DND-41 (cell line): ENCODE data around the gene R3HDM1.

Experiments
- ATAC-seq: fragments of 200-7000 bp; cut with Tn5 transposase; 3 replicates; pipeline ENCODE4 v1.9.1; 2021; ENCODE audit warnings: low read depth; ENCODE audit not compliant: insufficient read depth
- DNase-seq: peaks from one replicate; pipeline ENCODE4 v3.0.0-alpha.2; 2020
- H2AFZ ChIP-seq: 2 replicates; pipeline ENCODE4 v1.6.0; 2012; ENCODE audit warnings: low read depth, low read length
- H3K27ac ChIP-seq: 2 replicates; pipeline ENCODE4 v1.5.1; 2012; ENCODE audit warnings: low read length, inconsistent platforms
- H3K27me3 ChIP-seq: fragments of 200-600 bp; sonication (generic); 2 replicates; pipeline ENCODE4 v1.6.0; 2012; ENCODE audit warnings: low read length, mild to moderate bottlenecking, inconsistent platforms; ENCODE audit not compliant: insufficient read depth, poor library complexity
- H3K36me3 ChIP-seq: 2 replicates; pipeline ENCODE4 v1.5.1; 2012; ENCODE audit warnings: low read length, inconsistent platforms; ENCODE audit not compliant: insufficient read depth
- H3K4me1 ChIP-seq: 2 replicates; pipeline ENCODE4 v1.5.1; 2012; ENCODE audit warnings: mild to moderate bottlenecking, low read length; ENCODE audit not compliant: insufficient read depth
- H3K4me2 ChIP-seq: 2 replicates; pipeline ENCODE4 v1.6.0; 2012; ENCODE audit warnings: mild to moderate bottlenecking, moderate library complexity, low read length, inconsistent platforms; ENCODE audit not compliant: insufficient read depth
- H3K4me3 ChIP-seq, 2 experiments: fragments of 200-600 bp in 1 of 2; shearing (Covaris generic) in 1 of 2; 2 replicates each; pipeline ENCODE4 v1.5.1; 2012 to 2016; ENCODE audit warnings: inconsistent platforms in 2 of 2, low read length in 2 of 2, mild to moderate bottlenecking in 2 of 2, low read depth in 1 of 2, moderate library complexity in 1 of 2
- H3K79me2 ChIP-seq: 2 replicates; pipeline ENCODE4 v1.6.0; 2012; ENCODE audit warnings: low read length, inconsistent platforms; ENCODE audit not compliant: insufficient read depth
- H3K9ac ChIP-seq: 2 replicates; pipeline ENCODE4 v1.6.0; 2012; ENCODE audit warnings: low read depth, mild to moderate bottlenecking, inconsistent platforms, low read length, moderate library complexity
- H3K9me3 ChIP-seq: 2 replicates; pipeline ENCODE4 v1.5.1; 2012; ENCODE audit warnings: low read length, moderate library complexity, mild to moderate bottlenecking, inconsistent platforms; ENCODE audit not compliant: insufficient read depth, severe bottlenecking
- H4K20me1 ChIP-seq: 2 replicates; pipeline ENCODE4 v1.6.0; 2012; ENCODE audit warnings: low read length; ENCODE audit not compliant: insufficient read depth
- CTCF ChIP-seq: IDR thresholded peaks from 2 replicates; pipeline ENCODE4 v1.5.1; 2012; ENCODE audit warnings: borderline replicate concordance, low read length, moderate library complexity, mild to moderate bottlenecking; ENCODE audit not compliant: poor library complexity, severe bottlenecking; ENCODE audit errors: extremely low read depth
- EZH2 ChIP-seq: IDR thresholded peaks from 3 replicates; pipeline ENCODE4 v1.6.1; 2012; ENCODE audit warnings: borderline replicate concordance, low read depth, mild to moderate bottlenecking, moderate library complexity, low read length, inconsistent platforms; ENCODE audit not compliant: severe bottlenecking

Gene R3HDM1

DNA sequence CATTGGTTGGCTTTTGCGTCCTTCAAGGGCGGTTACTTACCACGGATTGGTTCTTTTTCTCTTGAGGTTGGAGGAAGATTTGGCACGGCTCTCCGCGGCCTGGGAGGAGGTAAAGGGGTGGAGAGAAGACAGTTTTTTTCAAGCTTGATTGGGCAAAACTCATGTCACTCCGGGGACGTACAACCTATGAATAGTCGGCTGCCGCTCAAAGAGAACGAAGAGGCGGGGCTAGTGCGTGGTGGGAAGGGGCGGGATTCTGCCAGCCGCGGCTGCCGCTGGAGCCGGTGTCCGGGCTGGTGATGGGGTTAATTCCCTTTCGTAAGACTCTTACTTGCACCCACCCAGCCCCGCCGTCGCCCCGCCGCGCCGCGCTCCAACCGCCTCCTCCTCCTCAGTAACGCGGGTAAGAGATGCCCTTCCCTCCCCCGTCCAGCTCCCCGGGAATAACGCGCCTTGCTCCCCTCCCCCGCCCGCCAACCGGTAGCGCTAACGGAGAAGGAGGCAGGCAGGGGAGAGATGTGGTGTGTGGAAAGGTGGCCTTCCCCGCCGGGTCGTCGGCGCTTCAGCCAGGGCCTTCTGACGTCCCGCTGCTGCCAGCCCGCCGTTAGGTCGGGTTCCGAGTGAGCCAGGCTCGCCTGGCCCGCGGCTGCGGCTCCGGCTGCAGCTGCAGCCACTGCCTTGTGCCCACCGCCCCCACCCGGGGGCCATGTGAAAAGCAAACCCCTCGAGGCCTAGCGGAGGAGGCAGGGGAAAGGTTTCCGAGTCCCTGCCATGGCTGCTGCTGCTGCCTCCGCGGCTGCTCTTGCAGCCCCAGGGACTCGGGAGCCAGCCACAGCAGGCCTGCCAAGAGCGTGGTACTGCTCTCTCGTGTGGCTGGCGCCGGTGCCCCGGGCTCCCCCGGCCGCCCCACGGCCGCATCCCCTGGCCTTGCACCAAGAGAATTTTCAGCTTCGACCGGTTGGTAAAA, at the start of gene R3HDM1:
Gene R3HDM1, plus strand, starts transcription at position 254 of the 967 bp plus-strand sequence. CDS start 73,362 bp downstream, outside the sequence.
- Histone ChIP-seq H2AFZ (peak within 1 kb of the TSS; percentile 87), H3K4me2 (peak within 1 kb of the TSS; percentile 69), H3K9ac (peak within 1 kb of the TSS; percentile 76), H3K79me2 (peaks cover 86% of the 10 kb centered on the region), H3K27me3 (no peaks in the 10 kb centered on the region), H3K9me3 (no peaks in the 10 kb centered on the region), H4K20me1 (peaks cover 12% of the 10 kb centered on the region; the same call in 1 of the 2 replicates), H3K27ac (peak within 1 kb of the TSS; percentile 96), H3K4me3 (peak within 1 kb of the TSS; percentile 73 to 76), H3K4me1 (peaks cover 43% of the 10 kb centered on the region), H3K36me3 (peaks cover 3% of the 10 kb centered on the region; the same call in 1 of the 2 replicates)
- ATAC-seq (peak; percentile 82), DNase-seq (peak; percentile 99)
- TF ChIP-seq CTCF (peak; percentile 69), EZH2 (no peak)

DNA sequence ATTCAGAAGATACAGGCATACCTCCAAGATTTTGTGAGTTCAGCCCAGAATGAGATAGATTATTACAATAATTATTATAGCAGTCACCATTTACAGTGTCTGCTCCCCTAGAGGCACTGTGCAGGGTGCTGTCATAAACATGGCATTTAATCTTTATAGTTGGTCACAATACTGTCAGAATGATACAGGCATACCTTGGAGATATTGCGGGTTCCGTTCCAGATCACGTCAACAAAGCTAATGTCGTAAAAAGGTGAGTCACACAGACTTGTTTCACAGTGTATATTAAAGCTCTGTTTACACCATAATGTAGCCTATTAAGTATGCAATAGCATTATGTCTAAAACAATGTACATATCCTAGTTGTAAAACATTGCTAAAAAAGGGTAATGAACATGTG, 45.8 kb upstream of the R3HDM1 start:
- no peak for DNase-seq
- Histone ChIP-seq H3K27ac (no peak overlapping the region), H2AFZ (no peak overlapping the region), H3K4me3 (no peak overlapping the region), H3K36me3 (peaks cover 13% of the 10 kb centered on the region), H4K20me1 (no peaks in the 10 kb centered on the region), H3K4me2 (no peak overlapping the region), H3K9me3 (peaks cover 7% of the 10 kb centered on the region), H3K4me1 (no peaks in the 10 kb centered on the region), H3K27me3 (no peaks in the 10 kb centered on the region), H3K79me2 (no peaks in the 10 kb centered on the region), H3K9ac (no peak overlapping the region)
- no peak for TF ChIP-seq EZH2
- no peak for ATAC-seq

GRCh38 chr2:135490376-135490775, 40.9 kb upstream of the R3HDM1 start:
- H3K27ac ChIP-seq = no peak overlapping the region
- no peak for ATAC-seq
- no peak overlapping the region for H3K4me3 ChIP-seq
- H3K27me3 ChIP-seq = no peaks in the 10 kb centered on the region
- H3K79me2 ChIP-seq = no peaks in the 10 kb centered on the region
- H3K4me1 ChIP-seq = no peaks in the 10 kb centered on the region
- DNase-seq = no peak
- H3K9ac ChIP-seq = no peak overlapping the region
- H3K4me2 ChIP-seq = no peak overlapping the region
- H2AFZ ChIP-seq = no peak overlapping the region
- H4K20me1 ChIP-seq = no peaks in the 10 kb centered on the region
- H3K36me3 ChIP-seq = peaks cover 15% of the 10 kb centered on the region
- peaks cover 6% of the 10 kb centered on the region for H3K9me3 ChIP-seq
- TF ChIP-seq CTCF (no peak), EZH2 (no peak)

- Histone ChIP-seq H3K4me3 (no peak overlapping the region), H3K4me1 (no peaks in the 10 kb centered on the region), H2AFZ (no peak overlapping the region), H3K9me3 (peaks cover 12% of the 10 kb centered on the region), H3K36me3 (peaks cover 10% of the 10 kb centered on the region; the same call in 1 of the 2 replicates), H3K27ac (no peak overlapping the region), H3K79me2 (no peaks in the 10 kb centered on the region), H3K9ac (no peak overlapping the region), H4K20me1 (no peaks in the 10 kb centered on the region), H3K4me2 (no peak overlapping the region), H3K27me3 (no peaks in the 10 kb centered on the region)
- DNase-seq (no peak), ATAC-seq (no peak)
- TF ChIP-seq EZH2 (no peak), CTCF (no peak)
Measured at GRCh38 chr2:135494503-135494902, 36.8 kb upstream of the R3HDM1 start.
